ENCODE data around the gene SUFU.

DNA sequence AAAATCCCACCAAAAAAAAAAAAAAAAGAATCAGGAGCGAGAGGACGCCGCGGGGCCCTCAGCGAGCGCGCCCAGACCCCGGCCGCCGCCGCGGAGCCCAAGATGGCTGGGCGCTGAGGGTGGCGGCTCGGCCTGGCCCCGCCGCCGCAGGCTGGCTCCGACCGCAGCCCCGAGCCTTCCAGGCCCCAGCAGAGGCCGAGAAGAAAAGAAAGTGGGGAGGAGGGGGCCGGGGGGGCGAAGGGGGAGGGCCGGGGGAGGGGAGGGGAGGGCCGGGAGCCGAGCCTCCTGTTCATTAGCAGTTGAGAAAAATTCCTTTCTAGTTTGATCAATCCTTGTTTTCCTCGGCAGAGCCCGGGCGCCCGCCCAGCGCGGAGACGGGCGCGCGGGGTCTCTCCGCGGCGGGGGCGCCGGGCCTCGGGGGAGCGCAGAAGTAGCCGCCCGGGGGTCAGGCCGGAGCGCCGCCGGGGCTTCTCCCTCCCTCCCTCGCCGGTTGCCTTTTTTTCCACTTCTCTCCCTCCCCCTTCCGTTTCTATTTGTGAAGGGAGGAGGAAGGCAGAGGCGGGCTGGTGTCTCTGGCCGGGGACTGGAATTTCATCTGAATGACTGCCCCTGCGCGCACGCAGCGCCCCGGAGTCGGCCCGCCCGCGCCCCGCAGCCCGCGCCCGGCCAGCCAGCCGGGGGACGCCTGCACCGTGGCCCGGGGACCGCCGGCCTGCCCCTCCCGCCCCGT is 139.7 kb downstream of the SUFU start:
- TF ChIP-seq EZH2phosphoT487 (IDR thresholded peaks at IDR 0.05; ENCODE audit: low read depth, severe bottlenecking, unreplicated experiment) = no peak
- TF ChIP-seq, protein P1, sequence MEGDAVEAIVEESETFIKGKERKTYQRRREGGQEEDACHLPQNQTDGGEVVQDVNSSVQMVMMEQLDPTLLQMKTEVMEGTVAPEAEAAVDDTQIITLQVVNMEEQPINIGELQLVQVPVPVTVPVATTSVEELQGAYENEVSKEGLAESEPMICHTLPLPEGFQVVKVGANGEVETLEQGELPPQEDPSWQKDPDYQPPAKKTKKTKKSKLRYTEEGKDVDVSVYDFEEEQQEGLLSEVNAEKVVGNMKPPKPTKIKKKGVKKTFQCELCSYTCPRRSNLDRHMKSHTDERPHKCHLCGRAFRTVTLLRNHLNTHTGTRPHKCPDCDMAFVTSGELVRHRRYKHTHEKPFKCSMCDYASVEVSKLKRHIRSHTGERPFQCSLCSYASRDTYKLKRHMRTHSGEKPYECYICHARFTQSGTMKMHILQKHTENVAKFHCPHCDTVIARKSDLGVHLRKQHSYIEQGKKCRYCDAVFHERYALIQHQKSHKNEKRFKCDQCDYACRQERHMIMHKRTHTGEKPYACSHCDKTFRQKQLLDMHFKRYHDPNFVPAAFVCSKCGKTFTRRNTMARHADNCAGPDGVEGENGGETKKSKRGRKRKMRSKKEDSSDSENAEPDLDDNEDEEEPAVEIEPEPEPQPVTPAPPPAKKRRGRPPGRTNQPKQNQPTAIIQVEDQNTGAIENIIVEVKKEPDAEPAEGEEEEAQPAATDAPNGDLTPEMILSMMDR (IDR thresholded peaks at IDR 0.05; ENCODE audit: poor library complexity) = no peak
